SK-N-SH (cell line): ENCODE results near the gene MYL6B.

ENCODE experiments used
- EP300 ChIP-seq, 2 experiments: IDR thresholded peaks; 2 replicates each; pipeline versions ENCODE4 v1.4.0 to v1.6.1; 2012; ENCODE audit warnings: borderline replicate concordance in 1 of 2, low read depth in 1 of 2, low read length in 1 of 2
- JUND ChIP-seq: IDR thresholded peaks from 2 replicates; pipeline ENCODE4 v1.4.0; 2012
- MXI1 ChIP-seq: IDR thresholded peaks from 2 replicates; pipeline ENCODE4 v1.6.1; 2012; ENCODE audit warnings: mild to moderate bottlenecking, low read depth, low read length, improper control_type of control experiment
- SIN3A ChIP-seq: IDR thresholded peaks from 2 replicates; pipeline ENCODE4 v1.6.1; 2012; ENCODE audit warnings: low read depth, mild to moderate bottlenecking, low read length, moderate library complexity, borderline replicate concordance
- TAF1 ChIP-seq: IDR thresholded peaks from 2 replicates; pipeline ENCODE4 v1.6.1; 2012; ENCODE audit warnings: low read depth, mild to moderate bottlenecking, low read length, moderate library complexity, borderline replicate concordance
- YY1 ChIP-seq: IDR thresholded peaks from 2 replicates; pipeline ENCODE4 v1.4.0; 2012; ENCODE audit warnings: low read depth, mild to moderate bottlenecking
- TF ChIP-seq, protein P1 (sequence below): IDR thresholded peaks from 2 replicates; pipeline ENCODE4 v1.4.0; 2012; ENCODE audit warnings: low read depth, borderline replicate concordance
- TF ChIP-seq, protein P2 (sequence below): fragments of 200-600 bp; sonication (generic); IDR thresholded peaks from 2 replicates; pipeline ENCODE4 v1.6.1; 2017; ENCODE audit warnings: antibody characterized with exemption, mild to moderate bottlenecking, moderate library complexity
- TF ChIP-seq, protein P3 (sequence below): fragments of 150-350 bp; IDR thresholded peaks from 2 replicates; pipeline ENCODE4 v1.6.1; 2017; ENCODE audit warnings: antibody characterized with exemption, low read length, low read depth, borderline replicate concordance
- TF ChIP-seq, protein P4 (sequence below): IDR thresholded peaks from 2 replicates; pipeline ENCODE4 v1.4.0; 2012; ENCODE audit warnings: low read depth, borderline replicate concordance
- TF ChIP-seq, protein P5 (sequence below): IDR thresholded peaks from 2 replicates; pipeline ENCODE4 v1.4.0; 2012; ENCODE audit warnings: low read depth
- TF ChIP-seq, protein P6 (sequence below): IDR thresholded peaks from 2 replicates; pipeline ENCODE4; 2012
- TF ChIP-seq, protein P7 (sequence below): IDR thresholded peaks from 2 replicates; pipeline ENCODE4 v1.6.1; 2012; ENCODE audit warnings: mild to moderate bottlenecking, low read depth, low read length, moderate library complexity

DNA sequence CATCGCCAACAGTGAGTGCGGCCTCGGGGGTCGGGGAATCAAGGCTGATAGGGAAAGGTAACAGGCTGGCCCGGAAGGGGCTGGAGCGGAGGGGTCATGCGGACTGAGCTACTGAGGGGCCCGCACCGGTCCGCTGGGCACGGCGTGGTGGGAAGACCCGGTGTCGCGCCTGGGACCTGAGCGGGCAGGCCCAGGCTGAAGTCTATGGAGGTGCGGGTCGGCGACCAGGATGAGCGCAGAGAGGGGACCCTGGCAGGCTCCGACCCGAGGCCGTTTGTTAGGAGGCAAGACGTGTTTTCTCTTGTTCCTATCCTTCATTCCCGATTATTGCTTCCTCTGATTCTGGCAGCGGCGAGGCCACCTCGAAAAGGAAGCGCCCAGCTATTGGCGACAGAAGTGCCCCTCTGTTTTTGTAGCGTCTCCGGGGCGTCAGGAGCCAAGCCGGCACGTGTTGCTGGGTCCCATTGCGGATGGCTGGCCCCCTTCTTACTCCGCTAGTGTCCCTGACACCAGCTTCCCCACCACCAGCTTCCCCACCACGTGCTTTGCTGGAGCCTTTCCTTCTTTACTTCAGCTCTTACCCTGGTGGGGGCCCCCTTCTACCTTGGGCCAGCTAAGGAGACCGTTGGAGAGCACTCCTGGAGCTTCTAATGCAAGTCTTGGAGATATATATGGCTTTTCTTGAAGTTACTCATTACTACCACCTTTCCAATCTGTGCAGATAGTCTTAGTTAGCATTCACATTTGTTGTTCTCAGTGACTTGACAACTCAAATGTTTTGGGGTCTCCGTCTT lies 47.4 kb upstream of the MYL6B start:
- TF ChIP-seq, protein P1, sequence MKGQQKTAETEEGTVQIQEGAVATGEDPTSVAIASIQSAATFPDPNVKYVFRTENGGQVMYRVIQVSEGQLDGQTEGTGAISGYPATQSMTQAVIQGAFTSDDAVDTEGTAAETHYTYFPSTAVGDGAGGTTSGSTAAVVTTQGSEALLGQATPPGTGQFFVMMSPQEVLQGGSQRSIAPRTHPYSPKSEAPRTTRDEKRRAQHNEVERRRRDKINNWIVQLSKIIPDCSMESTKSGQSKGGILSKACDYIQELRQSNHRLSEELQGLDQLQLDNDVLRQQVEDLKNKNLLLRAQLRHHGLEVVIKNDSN = no peak
- TF ChIP-seq TAF1 (0 out of 2 replicates have a peak, but pooled peaks have one; percentile 4), YY1 (no peak), EP300 (IDR thresholded peaks at IDR 0.05; ENCODE audit: borderline replicate concordance in 1 of 2, low read depth in 1 of 2, low read length in 1 of 2) (no peak), JUND (no peak), MXI1 (peak; percentile 88), SIN3A (no peak)
- TF ChIP-seq, protein P2, sequence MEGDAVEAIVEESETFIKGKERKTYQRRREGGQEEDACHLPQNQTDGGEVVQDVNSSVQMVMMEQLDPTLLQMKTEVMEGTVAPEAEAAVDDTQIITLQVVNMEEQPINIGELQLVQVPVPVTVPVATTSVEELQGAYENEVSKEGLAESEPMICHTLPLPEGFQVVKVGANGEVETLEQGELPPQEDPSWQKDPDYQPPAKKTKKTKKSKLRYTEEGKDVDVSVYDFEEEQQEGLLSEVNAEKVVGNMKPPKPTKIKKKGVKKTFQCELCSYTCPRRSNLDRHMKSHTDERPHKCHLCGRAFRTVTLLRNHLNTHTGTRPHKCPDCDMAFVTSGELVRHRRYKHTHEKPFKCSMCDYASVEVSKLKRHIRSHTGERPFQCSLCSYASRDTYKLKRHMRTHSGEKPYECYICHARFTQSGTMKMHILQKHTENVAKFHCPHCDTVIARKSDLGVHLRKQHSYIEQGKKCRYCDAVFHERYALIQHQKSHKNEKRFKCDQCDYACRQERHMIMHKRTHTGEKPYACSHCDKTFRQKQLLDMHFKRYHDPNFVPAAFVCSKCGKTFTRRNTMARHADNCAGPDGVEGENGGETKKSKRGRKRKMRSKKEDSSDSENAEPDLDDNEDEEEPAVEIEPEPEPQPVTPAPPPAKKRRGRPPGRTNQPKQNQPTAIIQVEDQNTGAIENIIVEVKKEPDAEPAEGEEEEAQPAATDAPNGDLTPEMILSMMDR = 0 out of 2 replicates have a peak, but pooled peaks have one; percentile 7
- TF ChIP-seq, protein P3, sequence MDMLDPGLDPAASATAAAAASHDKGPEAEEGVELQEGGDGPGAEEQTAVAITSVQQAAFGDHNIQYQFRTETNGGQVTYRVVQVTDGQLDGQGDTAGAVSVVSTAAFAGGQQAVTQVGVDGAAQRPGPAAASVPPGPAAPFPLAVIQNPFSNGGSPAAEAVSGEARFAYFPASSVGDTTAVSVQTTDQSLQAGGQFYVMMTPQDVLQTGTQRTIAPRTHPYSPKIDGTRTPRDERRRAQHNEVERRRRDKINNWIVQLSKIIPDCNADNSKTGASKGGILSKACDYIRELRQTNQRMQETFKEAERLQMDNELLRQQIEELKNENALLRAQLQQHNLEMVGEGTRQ = no peak
- TF ChIP-seq, protein P4, sequence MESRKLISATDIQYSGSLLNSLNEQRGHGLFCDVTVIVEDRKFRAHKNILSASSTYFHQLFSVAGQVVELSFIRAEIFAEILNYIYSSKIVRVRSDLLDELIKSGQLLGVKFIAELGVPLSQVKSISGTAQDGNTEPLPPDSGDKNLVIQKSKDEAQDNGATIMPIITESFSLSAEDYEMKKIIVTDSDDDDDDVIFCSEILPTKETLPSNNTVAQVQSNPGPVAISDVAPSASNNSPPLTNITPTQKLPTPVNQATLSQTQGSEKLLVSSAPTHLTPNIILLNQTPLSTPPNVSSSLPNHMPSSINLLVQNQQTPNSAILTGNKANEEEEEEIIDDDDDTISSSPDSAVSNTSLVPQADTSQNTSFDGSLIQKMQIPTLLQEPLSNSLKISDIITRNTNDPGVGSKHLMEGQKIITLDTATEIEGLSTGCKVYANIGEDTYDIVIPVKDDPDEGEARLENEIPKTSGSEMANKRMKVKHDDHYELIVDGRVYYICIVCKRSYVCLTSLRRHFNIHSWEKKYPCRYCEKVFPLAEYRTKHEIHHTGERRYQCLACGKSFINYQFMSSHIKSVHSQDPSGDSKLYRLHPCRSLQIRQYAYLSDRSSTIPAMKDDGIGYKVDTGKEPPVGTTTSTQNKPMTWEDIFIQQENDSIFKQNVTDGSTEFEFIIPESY = no peak
- TF ChIP-seq, protein P5, sequence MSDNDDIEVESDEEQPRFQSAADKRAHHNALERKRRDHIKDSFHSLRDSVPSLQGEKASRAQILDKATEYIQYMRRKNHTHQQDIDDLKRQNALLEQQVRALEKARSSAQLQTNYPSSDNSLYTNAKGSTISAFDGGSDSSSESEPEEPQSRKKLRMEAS = peak; percentile 67
- TF ChIP-seq, protein P6, sequence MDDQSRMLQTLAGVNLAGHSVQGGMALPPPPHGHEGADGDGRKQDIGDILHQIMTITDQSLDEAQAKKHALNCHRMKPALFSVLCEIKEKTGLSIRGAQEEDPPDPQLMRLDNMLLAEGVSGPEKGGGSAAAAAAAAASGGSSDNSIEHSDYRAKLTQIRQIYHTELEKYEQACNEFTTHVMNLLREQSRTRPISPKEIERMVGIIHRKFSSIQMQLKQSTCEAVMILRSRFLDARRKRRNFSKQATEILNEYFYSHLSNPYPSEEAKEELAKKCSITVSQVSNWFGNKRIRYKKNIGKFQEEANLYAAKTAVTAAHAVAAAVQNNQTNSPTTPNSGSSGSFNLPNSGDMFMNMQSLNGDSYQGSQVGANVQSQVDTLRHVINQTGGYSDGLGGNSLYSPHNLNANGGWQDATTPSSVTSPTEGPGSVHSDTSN = no peak
- TF ChIP-seq, protein P7, sequence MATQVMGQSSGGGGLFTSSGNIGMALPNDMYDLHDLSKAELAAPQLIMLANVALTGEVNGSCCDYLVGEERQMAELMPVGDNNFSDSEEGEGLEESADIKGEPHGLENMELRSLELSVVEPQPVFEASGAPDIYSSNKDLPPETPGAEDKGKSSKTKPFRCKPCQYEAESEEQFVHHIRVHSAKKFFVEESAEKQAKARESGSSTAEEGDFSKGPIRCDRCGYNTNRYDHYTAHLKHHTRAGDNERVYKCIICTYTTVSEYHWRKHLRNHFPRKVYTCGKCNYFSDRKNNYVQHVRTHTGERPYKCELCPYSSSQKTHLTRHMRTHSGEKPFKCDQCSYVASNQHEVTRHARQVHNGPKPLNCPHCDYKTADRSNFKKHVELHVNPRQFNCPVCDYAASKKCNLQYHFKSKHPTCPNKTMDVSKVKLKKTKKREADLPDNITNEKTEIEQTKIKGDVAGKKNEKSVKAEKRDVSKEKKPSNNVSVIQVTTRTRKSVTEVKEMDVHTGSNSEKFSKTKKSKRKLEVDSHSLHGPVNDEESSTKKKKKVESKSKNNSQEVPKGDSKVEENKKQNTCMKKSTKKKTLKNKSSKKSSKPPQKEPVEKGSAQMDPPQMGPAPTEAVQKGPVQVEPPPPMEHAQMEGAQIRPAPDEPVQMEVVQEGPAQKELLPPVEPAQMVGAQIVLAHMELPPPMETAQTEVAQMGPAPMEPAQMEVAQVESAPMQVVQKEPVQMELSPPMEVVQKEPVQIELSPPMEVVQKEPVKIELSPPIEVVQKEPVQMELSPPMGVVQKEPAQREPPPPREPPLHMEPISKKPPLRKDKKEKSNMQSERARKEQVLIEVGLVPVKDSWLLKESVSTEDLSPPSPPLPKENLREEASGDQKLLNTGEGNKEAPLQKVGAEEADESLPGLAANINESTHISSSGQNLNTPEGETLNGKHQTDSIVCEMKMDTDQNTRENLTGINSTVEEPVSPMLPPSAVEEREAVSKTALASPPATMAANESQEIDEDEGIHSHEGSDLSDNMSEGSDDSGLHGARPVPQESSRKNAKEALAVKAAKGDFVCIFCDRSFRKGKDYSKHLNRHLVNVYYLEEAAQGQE = no peak
